NCI-H1417 treated with DMSO at 0.1 percent for 48 hours (cell line): Measurements from ENCODE around the gene IL17REL.
"Not testable (repeated sequence)": the region's sequence is repeated elsewhere in the genome, so short reads cannot be mapped to it uniquely, and the experiment has no call there.

ENCODE experiments used
- DNase-seq: peaks from one replicate; lab custom pipeline; 2025; lab: John Stamatoyannopoulos, UW

The IL17REL gene

GRCh38 chr22:49989826-49990225 is 22.7 kb downstream of the IL17REL start:
- not testable (repeated sequence) for DNase-seq

GRCh38 chr22:49986325-49986724 is 26.2 kb downstream of the IL17REL start:
- no peak for DNase-seq

DNA sequence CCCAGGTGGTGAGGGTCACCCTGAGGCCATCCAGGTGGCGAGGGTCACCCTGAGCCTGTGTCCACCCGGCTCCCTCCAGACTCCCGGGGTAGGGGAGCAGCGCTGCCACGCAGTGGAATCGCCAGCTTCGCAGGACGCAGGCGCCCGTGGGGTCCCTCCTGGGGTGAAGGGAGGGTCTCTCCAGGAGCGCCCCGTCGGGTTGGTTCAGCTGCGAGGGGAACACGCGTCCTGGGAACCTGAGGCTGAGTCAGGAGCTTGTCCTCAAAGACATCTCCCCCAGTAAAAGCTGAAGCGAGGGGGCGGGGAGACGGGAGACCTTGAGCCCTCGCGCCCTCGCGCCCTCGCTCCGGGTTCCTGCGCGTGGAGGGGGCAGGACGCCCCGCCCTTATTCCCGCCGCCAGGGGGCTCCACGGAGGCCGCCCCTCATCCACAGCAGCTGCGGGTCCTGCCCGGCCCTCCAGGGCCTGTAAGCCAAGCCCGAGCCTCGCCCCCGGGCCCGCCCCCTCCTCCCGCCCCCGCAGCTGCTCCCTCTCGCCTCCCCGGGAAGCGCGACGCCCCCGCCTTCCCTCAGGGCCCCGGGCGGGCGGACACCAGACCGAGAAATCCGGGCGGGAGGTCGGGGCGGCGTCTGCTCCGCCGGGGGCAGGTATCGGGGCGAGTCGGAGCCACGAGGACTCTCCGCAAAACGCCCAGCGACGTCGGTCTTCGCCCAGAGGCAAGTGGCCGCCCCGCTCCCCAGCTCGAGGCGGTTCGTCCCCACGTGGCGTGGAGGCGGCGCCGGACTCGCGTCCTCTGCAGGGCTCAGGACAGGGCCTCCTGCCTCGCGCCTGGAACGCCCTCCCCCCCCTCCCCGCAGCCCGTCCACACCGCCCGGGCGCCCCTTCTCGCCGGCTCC is 29.2 kb downstream of the IL17REL start:
- DNase-seq: no peak

DNA sequence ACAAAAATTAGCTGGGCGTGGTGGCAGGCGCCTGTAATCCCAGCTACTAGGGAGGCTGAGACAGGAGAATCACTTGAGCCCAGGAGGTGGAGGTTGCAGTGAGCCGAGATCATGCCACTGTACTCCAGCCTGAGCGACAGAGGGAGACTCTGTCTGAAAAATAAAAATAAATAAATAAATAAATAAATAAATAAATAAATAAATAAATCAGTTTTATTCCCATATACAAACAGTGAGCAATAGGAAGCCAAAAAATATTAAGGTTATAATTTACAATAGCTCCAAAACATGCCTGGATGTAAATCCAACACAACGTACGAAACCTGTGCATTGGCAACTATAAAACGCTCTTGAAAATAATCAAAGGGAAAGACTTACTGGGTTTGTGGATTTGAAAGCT is 30.8 kb downstream of the IL17REL start:
- not testable (repeated sequence) for DNase-seq

- DNase-seq: no peak
These were observed 32.8 kb downstream of the IL17REL start for GRCh38 chr22:49979587-49980264.

DNA sequence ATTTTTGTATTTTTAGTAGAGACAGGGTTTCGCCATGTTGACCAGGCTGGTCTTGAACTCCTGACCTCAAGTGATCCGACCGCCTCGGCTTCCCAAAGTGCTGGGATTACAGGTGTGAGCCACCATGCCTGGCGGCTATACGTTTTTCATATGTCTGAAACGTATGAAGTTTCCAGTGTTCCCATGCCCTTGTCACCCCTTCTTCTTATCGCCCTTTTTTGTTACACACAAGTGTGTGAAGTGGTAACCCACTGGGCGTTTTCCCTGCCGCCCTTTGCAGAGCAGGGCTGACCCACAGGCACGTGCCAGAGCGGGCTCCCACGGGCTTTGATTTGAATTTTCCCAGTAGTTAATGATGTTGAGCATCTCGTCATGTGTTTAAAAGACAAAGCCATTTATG is 35.0 kb downstream of the IL17REL start:
- no peak for DNase-seq

- no peak for DNase-seq
These were observed 36.0 kb downstream of the IL17REL start for GRCh38 chr22:49976439-49977175.

DNA sequence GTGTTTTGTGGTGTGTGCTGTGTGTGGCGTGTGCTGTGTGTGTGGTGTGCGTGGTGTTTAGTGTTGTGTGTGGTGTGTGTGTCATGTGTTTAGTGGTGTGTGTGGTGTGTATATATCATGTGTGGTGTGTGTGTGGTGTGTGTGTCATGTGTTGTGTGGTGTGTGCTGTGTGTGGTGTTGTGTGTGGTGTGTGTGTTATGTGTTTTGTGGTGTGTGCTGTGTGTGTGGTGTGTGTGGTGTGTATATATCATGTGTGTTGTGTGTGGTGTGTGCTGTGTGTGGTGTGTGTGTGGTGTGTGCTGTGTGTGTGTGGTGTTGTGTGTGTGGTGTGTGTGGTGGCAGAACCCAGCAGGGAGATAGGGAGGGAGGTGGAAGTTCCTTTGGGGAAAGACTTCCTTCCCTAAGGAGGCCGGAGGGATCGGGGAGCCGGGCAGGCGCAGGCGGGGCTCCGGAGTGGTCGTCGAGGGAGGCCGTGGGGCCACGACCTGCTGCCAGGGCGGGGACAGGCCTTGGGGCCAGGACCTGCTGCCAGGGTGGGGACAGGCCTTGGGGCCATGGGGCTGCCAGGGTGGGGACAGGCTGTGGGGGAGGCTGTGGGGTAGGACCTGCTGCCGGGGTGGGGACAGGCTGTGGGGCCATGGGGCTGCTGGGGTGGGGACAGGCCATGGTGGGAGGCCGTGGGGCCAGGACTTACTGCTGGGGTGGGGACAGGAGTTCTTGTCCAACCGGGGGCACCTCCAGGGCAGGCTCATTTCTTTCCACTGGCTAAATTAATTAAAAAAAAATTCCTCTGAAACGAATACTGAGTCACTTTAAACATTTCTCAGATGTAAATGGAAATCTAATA is 36.8 kb downstream of the IL17REL start:
- DNase-seq: no peak

DNA sequence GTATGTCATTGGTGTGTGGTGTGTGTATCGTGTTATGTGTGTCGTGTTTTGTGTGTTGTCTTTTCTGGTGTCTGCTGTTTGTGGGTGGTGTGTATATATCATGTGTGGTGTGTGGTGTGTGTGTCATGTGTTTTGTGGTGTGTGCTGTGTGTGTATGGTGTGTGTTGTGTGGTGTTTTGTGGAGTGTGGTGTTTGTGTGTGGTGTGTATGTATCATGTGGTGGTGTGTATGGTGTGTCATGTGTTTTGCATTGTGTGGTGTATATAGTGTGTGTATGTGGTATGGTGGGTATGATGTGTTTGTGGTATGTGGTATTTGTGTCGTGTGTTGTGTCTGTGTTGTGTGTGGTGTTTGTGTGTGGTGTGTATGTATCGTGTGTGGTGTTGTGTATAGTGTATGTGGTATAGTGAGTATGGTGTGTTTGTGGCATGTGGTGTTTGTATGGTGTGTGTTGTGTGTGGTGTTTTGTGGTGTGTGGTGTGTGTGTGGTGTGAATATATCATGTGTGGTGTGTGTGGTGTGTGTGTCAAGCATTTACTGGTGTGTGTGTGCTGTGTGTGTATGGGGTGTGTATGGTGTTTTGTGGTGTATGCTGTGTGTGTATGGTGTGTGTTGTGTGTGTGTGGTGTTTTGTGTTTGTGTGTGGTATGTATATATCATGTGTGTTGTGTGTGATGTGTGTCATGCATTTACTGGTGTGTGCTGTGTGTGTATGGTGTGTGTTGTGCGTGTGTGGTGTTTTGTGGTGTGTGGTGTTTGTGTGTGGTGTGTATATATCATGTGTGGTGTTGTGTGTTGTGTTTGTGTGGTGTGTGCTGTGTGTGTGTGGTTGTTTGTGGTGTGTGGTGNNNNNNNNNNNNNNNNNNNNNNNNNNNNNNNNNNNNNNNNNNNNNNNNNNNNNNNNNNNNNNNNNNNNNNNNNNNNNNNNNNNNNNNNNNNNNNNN is 39.3 kb downstream of the IL17REL start:
- no peak for DNase-seq

GRCh38 chr22:49972163-49973017 is 40.2 kb downstream of the IL17REL start:
- DNase-seq: no peak

DNA sequence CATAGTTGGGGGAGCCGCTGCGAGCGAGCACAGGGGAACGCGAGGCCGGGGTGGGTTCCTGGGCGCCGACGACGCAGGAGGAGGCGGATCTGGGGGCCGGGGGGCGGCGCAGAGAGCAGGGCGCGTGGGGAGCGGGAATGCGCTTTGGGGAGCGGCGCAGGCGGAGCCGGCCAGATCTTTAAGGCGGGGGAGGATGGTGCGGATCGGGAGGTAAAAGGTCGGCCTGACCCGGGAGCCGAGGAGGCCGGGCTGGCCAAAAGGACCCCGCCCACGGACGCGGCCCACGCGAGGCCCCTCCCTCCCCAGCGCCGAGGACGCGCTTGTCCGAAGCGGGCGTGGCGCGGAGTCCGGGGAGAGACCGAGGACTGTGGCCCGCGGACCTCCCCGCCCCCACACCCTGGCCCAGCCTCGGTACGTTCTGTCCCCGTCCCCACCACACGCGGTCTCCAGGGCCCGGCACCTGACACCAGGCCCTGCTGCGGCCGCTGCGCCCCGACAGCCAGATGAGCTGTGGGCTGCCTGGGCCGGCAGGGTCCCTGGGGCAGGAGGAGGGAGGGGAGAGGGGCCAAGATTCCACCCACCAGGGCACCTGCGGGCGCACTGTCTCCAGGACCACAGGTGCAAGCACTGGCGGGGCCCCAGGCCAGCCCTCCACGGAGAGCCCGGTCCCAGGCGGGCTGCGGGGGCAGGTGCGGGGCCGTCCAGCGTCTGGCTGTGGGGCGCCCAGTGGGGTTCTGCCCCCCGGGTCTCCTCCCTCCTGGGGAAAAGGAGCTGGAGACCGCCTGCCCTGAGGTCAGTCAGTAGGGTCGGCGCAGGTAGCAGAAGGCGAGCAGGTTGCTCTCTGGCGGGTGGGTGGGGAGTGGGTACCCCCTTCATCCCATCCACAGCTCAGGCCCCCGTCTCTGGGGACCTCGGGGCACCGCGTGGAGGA is 41.1 kb downstream of the IL17REL start:
- DNase-seq: no peak

DNA sequence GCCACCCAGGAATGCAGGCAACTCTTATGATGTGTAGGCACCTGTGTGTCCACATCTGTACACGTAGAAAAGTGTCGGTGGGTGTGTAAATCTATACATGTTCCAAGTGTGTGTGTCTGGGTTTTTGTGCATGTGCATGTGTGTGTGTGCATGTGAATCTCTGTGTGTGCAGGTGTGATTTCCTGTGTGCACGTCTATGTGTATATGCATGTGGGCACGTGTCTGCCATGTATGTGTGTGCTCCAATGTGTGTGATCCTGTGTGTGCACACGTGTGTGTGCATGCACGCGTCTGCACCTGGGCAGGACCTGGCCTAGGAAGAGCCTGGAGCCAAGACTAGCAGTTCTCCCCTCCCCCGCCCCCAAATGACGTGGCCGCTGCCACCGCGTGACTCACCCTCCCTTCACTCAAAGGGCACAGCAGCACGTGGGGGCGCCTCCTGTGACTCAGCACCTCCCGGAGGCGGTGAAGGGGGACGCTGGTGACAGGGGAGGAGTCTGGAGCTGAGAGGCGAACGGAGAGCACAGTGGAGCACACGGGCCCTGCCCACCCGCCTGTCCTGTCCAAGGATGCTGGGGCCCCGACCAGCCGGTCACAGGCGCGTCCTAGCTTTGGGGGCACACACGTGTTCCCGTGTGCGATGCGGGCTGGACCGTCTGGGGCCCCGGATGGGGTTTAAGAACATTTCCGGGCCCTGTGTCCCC is 41.9 kb downstream of the IL17REL start:
- DNase-seq: peak; percentile 41

DNA sequence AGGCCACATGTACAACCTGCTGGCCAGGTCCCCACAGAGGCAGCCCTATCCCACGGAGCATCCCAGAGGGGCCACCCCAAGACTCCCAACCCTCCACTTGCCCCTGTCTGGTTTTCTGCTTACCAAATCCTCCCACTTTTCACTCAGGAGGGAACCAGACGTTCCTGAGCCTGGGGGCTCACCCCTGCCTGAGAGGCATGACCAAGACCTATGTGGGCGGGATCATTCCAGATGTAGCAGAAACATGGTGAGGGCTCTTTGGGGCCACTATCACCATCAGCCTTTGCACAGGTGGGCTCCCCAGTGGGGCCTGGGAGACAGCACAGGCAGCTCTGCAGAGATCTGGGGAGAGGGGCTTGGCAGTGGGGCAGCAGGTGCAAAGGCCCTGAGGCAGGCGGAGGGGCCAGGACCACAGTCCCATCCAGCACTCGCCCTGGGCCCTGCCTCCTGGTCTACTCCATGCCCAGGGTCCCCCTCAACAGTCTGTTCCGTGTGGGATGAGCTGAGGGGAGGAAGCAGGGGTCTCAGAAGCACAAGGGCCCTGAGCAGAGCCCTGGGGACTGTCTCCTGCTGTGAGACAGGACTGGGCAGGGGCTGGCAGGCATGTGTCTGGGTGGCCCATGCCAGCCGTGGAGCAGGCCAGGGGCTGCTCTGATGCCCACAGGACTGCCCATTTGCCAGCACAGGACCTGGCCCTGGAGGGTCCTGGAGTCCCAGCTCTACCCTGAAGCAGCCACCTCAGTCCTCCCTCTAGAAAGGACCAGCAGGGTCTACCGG is 42.6 kb downstream of the IL17REL start:
- no peak for DNase-seq

DNA sequence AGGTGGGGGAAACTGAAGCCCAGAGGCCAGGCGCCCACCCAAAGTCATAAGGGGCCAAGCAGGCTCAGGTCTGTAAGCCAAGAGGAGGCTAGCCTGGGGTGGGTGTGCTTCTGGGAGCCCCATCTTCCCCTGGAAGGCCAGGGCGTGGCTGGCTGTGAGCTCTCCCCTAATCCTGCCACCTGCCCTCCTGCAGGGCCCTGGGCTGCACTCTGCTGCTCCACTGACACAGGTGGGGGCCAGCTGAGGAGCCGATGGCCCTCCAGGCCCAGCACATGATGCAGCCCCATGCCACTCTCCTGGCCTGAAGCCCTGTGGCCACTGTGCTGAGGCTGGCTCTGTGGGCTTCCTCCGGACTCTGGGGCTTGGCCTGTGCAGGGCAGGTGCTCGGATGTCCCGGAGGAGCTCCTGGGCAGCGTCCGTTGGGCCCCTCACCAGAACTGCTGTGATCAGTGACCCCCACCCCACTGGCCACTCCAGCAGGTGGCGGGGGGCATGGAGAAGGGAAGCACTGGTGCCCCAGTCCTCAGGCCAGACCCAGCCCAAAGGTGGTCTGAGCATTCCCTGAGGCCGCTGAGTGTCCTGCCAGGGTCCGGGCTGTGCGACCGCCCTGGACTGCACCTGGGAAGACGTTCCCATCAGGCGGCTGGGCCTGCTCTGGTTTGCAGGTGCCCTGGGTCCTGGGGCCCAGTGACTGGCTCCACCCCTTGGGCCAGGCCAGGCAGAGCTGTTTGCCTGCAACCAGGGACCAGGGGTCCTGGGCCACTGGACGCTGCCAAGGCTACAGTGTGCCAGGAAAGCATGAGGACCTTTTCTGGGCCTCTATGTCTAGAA is 43.5 kb downstream of the IL17REL start:
- no peak for DNase-seq

- no peak for DNase-seq
These were observed 44.2 kb downstream of the IL17REL start for GRCh38 chr22:49968313-49968830.

DNA sequence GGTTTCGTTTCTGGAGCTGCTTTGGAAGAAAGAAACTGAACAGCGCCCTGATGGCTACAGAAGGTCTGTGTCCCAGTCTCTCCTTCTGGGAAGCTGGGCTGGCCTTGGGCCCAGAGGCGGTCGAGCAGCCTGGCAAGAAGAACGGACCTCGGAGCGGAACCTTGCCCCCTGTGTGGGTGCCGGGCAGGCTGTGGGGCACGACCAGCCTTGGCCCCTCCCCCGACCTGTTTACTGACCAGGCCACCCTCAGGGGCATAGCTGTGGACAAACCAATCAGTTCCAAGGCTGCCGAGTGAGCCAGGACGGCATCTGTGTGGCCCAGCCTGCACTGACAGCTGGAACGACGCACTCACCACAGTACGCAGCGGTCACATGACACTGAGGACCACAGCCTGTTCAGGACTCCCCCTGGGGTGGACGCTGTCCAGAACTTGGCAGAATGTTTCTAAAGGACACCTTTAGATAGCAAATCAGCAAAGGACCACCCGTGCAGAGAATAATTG is 44.8 kb downstream of the IL17REL start:
- no peak for DNase-seq
